Activated CD4-positive, alpha-beta T cell treated with anti-CD3 and anti-CD28 coated beads, Interleukin-2, amount 10 ng/mL, durations not matched to agents 7 days and 5 days (primary cell): Measurements from ENCODE around the gene SLC9A3. TPM values are rescaled to one million over a fixed set of nuclear protein-coding genes. Genes with fewer than 3 reads are reported as not detected.

ENCODE experiments used
- CTCF ChIA-PET: fragments of 350-600 bp; sonication (Branson Sonifier 250); formaldehyde crosslinking; loops from one replicate; lab custom pipeline; 2021; ENCODE audit warnings: antibody characterized with exemption; lab: Charles Lee
- POLR2A ChIA-PET: fragments of 350-600 bp; sonication (Branson Sonifier 250); formaldehyde crosslinking; loops from one replicate; lab custom pipeline; 2021; ENCODE audit warnings: antibody characterized with exemption; lab: Charles Lee
- DNase-seq: peaks from one replicate; pipeline ENCODE4 v3.0.0-alpha.2; 2020
- H3K27ac Mint-ChIP-seq: one replicate; pipeline ENCODE4 v1.8.0; 2021; ENCODE audit warnings: mild to moderate bottlenecking, moderate library complexity, mixed read lengths
- H3K27me3 Mint-ChIP-seq: one replicate; pipeline ENCODE4 v1.8.0; 2021; ENCODE audit warnings: mixed read lengths
- H3K36me3 Mint-ChIP-seq: one replicate; pipeline ENCODE4 v1.8.0; 2021; ENCODE audit warnings: low read depth, mixed read lengths
- H3K4me1 Mint-ChIP-seq: one replicate; pipeline ENCODE4 v1.8.0; 2021; ENCODE audit warnings: mixed read lengths
- H3K4me3 Mint-ChIP-seq: one replicate; pipeline ENCODE4 v1.8.0; 2021; ENCODE audit warnings: mild to moderate bottlenecking, moderate library complexity, mixed read lengths
- H3K9me3 Mint-ChIP-seq: one replicate; pipeline ENCODE4 v1.8.0; 2021; ENCODE audit warnings: mixed read lengths
- total RNA-seq, 2 experiments: library from RNA; stranded (reverse); gene quantifications; one replicate each; pipeline ENCODE4 v1.2.3, GENCODE V29; 2021

The SLC9A3 gene
- total RNA-seq, 2 experiments from 2014 or later, result 1.4 to 2.2 TPM

- no peak for DNase-seq
- POLR2A ChIA-PET, result no interaction called here
- no peaks in the 10 kb centered on the region for H3K9me3 Mint-ChIP-seq
- CTCF ChIA-PET, result interaction anchor here (1.2 kb wide), 1 partner anchor 11 kb away, joined by 4 read pairs; no protein-coding TSS in a partner anchor
- no peak overlapping the region for H3K4me3 Mint-ChIP-seq
- peaks cover 5% of the 10 kb centered on the region for H3K27me3 Mint-ChIP-seq
- H3K4me1 Mint-ChIP-seq, result no peaks in the 10 kb centered on the region
- H3K36me3 Mint-ChIP-seq, result no peaks in the 10 kb centered on the region
- H3K27ac Mint-ChIP-seq, result no peak overlapping the region
These were observed 23.0 kb downstream of the SLC9A3 start for GRCh38 chr5:501105-501830.

GRCh38 chr5:500491-500890, 23.8 kb downstream of the SLC9A3 start:
- no peak overlapping the region for H3K4me3 Mint-ChIP-seq
- peaks cover 5% of the 10 kb centered on the region for H3K27me3 Mint-ChIP-seq
- H3K9me3 Mint-ChIP-seq, result no peaks in the 10 kb centered on the region
- H3K4me1 Mint-ChIP-seq, result no peaks in the 10 kb centered on the region
- POLR2A ChIA-PET, result no interaction called here
- no peak for DNase-seq
- CTCF ChIA-PET, result no interaction called here
- no peaks in the 10 kb centered on the region for H3K36me3 Mint-ChIP-seq
- H3K27ac Mint-ChIP-seq, result no peak overlapping the region

DNA sequence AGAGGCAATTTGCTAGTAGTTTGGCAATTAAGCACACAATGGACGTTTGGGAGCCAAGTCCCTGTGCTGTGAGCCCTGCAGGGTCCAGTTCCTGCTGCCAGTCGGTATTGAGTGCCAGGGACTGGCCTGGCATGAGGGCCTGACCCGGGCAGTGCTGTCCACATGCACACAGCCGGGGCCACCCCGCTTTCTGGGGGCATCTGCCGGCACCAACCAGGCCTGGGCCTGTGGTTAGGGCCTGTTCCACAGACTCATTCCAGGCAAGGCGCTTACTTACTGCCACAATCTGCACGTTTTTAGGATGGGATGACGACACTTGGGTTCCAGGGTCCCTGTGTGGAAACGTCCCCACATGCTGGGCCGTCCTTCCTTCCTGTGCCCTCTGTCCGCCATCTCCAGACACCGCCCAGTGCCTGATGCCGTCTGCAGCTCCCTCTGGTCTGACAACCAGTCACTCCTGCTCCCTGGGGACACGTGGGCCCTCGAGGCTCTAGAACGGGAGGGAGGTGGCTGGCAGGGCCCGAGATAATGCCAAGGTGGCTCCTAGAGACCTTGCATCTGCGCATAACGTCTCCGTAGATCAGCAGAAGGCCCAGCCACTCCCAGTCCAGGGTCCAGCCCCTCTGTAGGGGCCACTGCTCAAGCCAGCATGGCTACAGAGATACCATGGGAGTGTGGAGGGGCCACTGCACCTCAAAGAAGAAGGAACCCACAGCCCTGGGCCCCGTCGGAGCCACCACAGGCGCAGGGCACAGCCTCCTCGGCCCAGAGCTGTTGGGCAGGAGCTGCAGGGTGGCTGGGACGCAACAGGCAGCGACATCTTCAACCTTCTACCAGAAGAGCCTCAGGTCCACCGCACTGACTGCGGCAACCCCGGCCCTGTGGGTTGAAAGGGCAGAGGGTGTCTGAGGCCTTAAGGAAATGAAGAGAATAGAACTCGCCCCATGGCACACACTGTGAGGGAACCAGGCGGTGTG, 24.7 kb downstream of the SLC9A3 start:
- no peak overlapping the region for H3K4me3 Mint-ChIP-seq
- H3K9me3 Mint-ChIP-seq, result no peaks in the 10 kb centered on the region
- no peak for DNase-seq
- ChIA-PET POLR2A (no interaction called here), CTCF (no interaction called here)
- H3K4me1 Mint-ChIP-seq, result no peaks in the 10 kb centered on the region
- no peaks in the 10 kb centered on the region for H3K36me3 Mint-ChIP-seq
- peaks cover 5% of the 10 kb centered on the region for H3K27me3 Mint-ChIP-seq
- no peak overlapping the region for H3K27ac Mint-ChIP-seq

- ChIA-PET CTCF (no interaction called here), POLR2A (no interaction called here)
- H3K9me3 Mint-ChIP-seq, result no peaks in the 10 kb centered on the region
- no peak for DNase-seq
- H3K27ac Mint-ChIP-seq, result no peak overlapping the region
- H3K4me1 Mint-ChIP-seq, result no peaks in the 10 kb centered on the region
- no peaks in the 10 kb centered on the region for H3K36me3 Mint-ChIP-seq
- peaks cover 5% of the 10 kb centered on the region for H3K27me3 Mint-ChIP-seq
- H3K4me3 Mint-ChIP-seq, result no peak overlapping the region
These were observed 26.3 kb downstream of the SLC9A3 start for GRCh38 chr5:497871-498509.

DNA sequence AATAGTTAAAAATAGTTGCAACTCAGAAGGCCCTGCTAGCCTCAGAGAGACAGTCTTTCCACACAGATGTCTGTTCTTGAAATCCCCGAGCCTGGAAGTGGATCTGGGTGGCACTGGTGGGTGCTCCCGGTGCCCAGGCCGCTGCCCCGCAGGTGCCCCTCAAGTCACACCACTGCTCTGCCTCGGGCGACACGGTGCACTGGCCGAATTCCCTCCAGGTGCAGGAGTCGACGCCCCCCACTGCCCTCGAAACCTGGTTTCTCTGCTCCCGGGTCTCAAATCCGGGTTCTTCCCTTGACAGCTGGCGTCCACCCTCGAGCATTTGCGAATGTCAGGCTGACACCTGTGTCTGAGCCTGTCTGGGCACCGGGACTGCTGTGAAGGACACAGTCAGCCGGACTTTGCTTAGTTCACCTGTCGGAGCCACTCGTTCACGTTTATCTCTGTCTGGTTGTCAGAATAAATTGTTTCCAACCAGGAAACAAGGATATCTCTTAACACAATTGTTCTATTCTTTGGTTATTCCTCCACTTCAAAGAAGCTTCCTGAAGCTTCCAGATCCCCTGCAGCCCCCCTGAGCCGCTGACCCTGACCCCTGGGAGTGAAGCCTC, 27.1 kb downstream of the SLC9A3 start:
- no peaks in the 10 kb centered on the region for H3K27me3 Mint-ChIP-seq
- no peaks in the 10 kb centered on the region for H3K9me3 Mint-ChIP-seq
- H3K27ac Mint-ChIP-seq, result no peak overlapping the region
- no peak for DNase-seq
- H3K4me1 Mint-ChIP-seq, result no peaks in the 10 kb centered on the region
- ChIA-PET POLR2A (no interaction called here), CTCF (no interaction called here)
- no peak overlapping the region for H3K4me3 Mint-ChIP-seq
- no peaks in the 10 kb centered on the region for H3K36me3 Mint-ChIP-seq

- no peak overlapping the region for H3K4me3 Mint-ChIP-seq
- CTCF ChIA-PET, result no interaction called here
- no peaks in the 10 kb centered on the region for H3K9me3 Mint-ChIP-seq
- H3K27me3 Mint-ChIP-seq, result no peaks in the 10 kb centered on the region
- no peaks in the 10 kb centered on the region for H3K4me1 Mint-ChIP-seq
- no peak for DNase-seq
- H3K27ac Mint-ChIP-seq, result no peak overlapping the region
- H3K36me3 Mint-ChIP-seq, result no peaks in the 10 kb centered on the region
- POLR2A ChIA-PET, result no interaction called here
These were observed 28.2 kb downstream of the SLC9A3 start for GRCh38 chr5:496028-496427.

DNA sequence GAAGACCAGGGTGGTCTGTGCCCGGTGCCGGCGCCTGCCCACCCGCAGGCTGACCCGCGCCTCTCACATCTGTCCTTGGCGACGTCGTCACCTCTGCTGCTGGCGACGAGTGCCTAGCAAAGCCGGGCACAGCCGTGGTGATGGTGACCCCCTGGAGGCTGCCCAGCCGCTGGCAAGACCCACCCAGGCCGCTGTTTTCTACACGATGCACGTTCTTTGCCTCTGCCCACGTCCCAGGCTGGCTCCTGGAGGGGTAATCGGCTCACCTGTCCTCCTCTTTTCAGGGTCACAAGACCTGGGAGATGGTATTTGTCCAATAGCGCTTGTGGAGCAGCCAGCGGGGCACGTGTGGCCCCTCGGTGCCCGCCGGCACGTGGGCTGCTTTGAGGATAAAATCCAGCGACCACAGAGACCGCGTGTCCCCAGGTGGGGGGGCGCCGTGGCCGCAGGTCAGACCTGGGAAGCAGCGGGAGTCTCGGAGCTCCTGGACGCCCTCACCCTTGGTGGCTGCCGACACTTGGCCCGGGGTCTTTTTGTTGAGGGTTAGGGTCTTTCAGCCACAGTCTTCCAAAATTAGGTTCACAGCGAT, 29.5 kb downstream of the SLC9A3 start:
- Mint-ChIP-seq H3K4me3 (no peak overlapping the region), H3K27me3 (no peaks in the 10 kb centered on the region), H3K36me3 (no peaks in the 10 kb centered on the region), H3K9me3 (no peaks in the 10 kb centered on the region), H3K4me1 (no peaks in the 10 kb centered on the region), H3K27ac (no peak overlapping the region)
- CTCF ChIA-PET, result no interaction called here
- POLR2A ChIA-PET, result no interaction called here
- no peak for DNase-seq

DNA sequence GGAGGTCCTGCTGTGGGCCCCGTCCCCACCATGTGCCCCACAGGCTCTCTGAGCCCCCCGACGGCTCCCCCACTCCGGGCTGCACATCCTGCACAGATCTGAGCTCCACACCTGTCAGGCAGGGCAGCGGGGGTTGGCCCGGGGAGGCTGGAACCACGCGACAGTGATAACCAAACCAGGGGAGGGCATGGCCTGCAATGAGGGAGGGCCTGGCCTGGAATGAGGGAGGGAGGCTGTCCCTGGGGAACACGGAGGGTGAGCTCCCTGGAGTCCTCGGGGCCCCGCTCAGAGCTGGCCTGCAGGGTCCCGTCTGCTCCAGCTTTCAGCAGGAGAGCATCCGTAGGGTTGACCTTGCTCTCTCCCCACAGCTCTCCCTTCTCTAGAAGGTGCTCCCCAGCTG, 30.5 kb downstream of the SLC9A3 start:
- ChIA-PET CTCF (interaction anchor here (1.1 to 1.2 kb wide), 2 partner anchors 18 to 76 kb away, joined by 3 read pairs; no protein-coding TSS in a partner anchor), POLR2A (no interaction called here)
- Mint-ChIP-seq H3K36me3 (no peaks in the 10 kb centered on the region), H3K4me1 (no peaks in the 10 kb centered on the region), H3K9me3 (no peaks in the 10 kb centered on the region), H3K27me3 (no peaks in the 10 kb centered on the region), H3K27ac (no peak overlapping the region), H3K4me3 (no peak overlapping the region)
- DNase-seq, result no peak

- CTCF ChIA-PET, result interaction anchor here (0.6 to 1.2 kb wide), 4 partner anchors 18 to 1647 kb away, joined by 3 read pairs; no protein-coding TSS in a partner anchor
- H3K27ac Mint-ChIP-seq, result no peak overlapping the region
These were observed 31.0 kb downstream of the SLC9A3 start for GRCh38 chr5:493119-493701.

DNA sequence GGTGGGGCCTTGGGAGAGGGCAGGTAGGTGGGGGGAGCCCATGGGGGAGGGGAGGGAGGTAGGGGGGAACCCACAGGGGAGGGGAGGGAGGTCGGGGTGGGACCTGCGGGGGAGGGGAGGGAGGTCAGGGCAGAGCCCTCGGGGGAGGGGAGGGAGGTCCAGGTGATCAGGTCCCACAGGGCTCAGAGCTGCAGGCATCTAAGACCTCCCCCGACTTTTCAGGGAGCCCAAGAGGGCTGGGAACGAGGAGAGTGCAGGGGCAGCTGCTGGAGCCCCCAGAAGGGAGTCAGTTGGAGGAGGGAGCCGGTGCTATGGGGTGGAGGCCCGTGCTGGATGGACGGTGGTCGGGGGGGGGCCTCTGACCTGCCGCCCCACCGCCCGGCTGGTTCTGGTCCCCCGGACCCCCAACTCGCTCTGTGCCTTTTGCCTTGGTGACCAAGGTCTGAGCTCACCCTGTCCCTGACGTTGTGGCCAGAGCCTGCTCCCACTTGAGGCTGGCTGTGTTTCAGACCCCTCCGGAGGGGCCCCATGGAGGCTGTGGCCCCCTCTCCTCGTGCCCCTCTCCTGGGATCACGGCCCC, 31.8 kb downstream of the SLC9A3 start:
- Mint-ChIP-seq H3K4me1 (no peaks in the 10 kb centered on the region), H3K9me3 (no peaks in the 10 kb centered on the region), H3K36me3 (no peaks in the 10 kb centered on the region), H3K27ac (no peak overlapping the region), H3K27me3 (no peaks in the 10 kb centered on the region), H3K4me3 (no peak overlapping the region)
- ChIA-PET CTCF (no interaction called here), POLR2A (no interaction called here)
- no peak for DNase-seq

More at GRCh38 chr5:493119-493701, 31.0 kb downstream of the SLC9A3 start:
- DNase-seq, result no peak
- Mint-ChIP-seq H3K9me3 (no peaks in the 10 kb centered on the region), H3K27me3 (no peaks in the 10 kb centered on the region), H3K36me3 (no peaks in the 10 kb centered on the region), H3K4me3 (no peak overlapping the region), H3K4me1 (no peaks in the 10 kb centered on the region)
- POLR2A ChIA-PET, result no interaction called here

- ChIA-PET CTCF (no interaction called here), POLR2A (no interaction called here)
- Mint-ChIP-seq H3K27ac (no peak overlapping the region), H3K4me3 (no peak overlapping the region), H3K36me3 (no peaks in the 10 kb centered on the region), H3K27me3 (no peaks in the 10 kb centered on the region), H3K9me3 (no peaks in the 10 kb centered on the region), H3K4me1 (no peaks in the 10 kb centered on the region)
- DNase-seq, result no peak
These were observed 32.4 kb downstream of the SLC9A3 start for GRCh38 chr5:491856-492155.
